CD4-positive, alpha-beta T cell treated with Interferon alpha-2 for 1 hour (primary cell): ENCODE results near the gene SRP72.

ENCODE experiments used
- DNase-seq, 2 donors: peaks; one replicate each; pipeline ENCODE4 v3.0.0-alpha.2; 2020 to 2022

SRP72 gene

DNA sequence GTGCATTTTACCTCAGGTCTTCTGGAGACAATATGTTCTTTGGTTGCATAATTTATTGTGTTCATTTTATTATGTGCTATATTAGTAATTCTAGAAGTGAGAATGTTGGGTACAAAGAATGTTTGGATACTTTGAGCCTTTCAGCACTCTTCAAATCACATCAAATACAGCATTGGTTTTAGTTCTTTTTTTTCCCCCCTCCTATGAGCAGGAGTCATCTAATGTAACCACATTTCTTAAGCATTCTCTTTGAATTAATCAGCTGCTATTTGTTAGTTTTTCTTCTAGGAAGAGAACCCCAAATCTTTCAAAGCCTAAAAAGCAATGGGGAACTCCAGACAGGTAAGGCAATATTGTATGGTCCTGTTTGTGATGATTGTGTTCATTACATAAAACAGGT lies 84.9 kb downstream of the SRP72 start:
- no peak for DNase-seq
